ENCODE results near the gene ATXN3L. TPM values are rescaled to one million over a fixed set of nuclear protein-coding genes. Genes with fewer than 3 reads are reported as not detected.

ATXN3L gene
- total and polyA plus RNA-seq, 10 of the 15 experiments (the other 5 are each of a cell fraction or from before 2014, with no cell fraction given), result not detected

GRCh38 chrX:13295841-13296240 lies 24.0 kb downstream of the ATXN3L start:
- Histone ChIP-seq H3K27me3 (replicated peaks in 1 of 2; ENCODE audit: control insufficient read depth in 2 of 2, insufficient read depth in 2 of 2, low read length in 1 of 2) (no peaks in the 10 kb centered on the region), H3K9ac (ENCODE audit: control insufficient read depth, insufficient read depth, low read length) (no peak overlapping the region), H3K79me2 (ENCODE audit: control insufficient read depth, insufficient read depth, low read length) (no peaks in the 10 kb centered on the region), H3K4me1 (ENCODE audit: control insufficient read depth, insufficient read depth, low read length) (no peaks in the 10 kb centered on the region), H3K4me2 (ENCODE audit: control insufficient read depth, insufficient read depth) (no peak overlapping the region), H3K27ac (ENCODE audit: control insufficient read depth, insufficient read depth) (no peak overlapping the region), H3K4me3 (no peak overlapping the region), H3K36me3 (ENCODE audit: control insufficient read depth in 2 of 2, insufficient read depth in 2 of 2, low read length in 1 of 2) (no peaks in the 10 kb centered on the region), H2AFZ (ENCODE audit: control insufficient read depth, low read depth, low read length) (no peak overlapping the region), H3K9me3 (replicated peaks; ENCODE audit: control insufficient read depth, insufficient read depth, low read length) (no peaks in the 10 kb centered on the region), H4K20me1 (ENCODE audit: control insufficient read depth, insufficient read depth) (no peaks in the 10 kb centered on the region)
- ATAC-seq (no peak), FAIRE-seq (no peak), DNase-seq (ENCODE audit: low read depth, low spot score) (no peak)
- ChIA-PET POLR2A (no interaction called here), RAD21 (ENCODE audit: unreplicated experiment) (no interaction called here), CTCF (interaction anchor here (0.7 to 1.7 kb wide), 3 partner anchors 12 to 349 kb away, joined by 3 to 4 read pairs (median 4); no protein-coding TSS in a partner anchor), SMC1A (ENCODE audit: uncharacterized antibody, unreplicated experiment) (interaction anchor here (0.6 to 2.0 kb wide), 3 partner anchors 11 to 33 kb away, joined by 3 to 4 read pairs (median 3); no protein-coding TSS in a partner anchor)
- no peak for TF ChIP-seq IRF5 (IDR thresholded peaks at IDR 0.05; ENCODE audit: borderline replicate concordance)
- TF ChIP-seq HCFC1 (IDR thresholded peaks at IDR 0.05; ENCODE audit: low read length), result no peak
- no peak for TF ChIP-seq POLR2AphosphoS5 (IDR thresholded peaks at IDR 0.05; ENCODE audit: low read length)
- TF ChIP-seq MEF2B (IDR thresholded peaks at IDR 0.05; ENCODE audit: partially characterized antibody, poor library complexity, severe bottlenecking), result no peak
- WGBS (ENCODE audit: insufficient coverage, insufficient replicate concordance, low lambda C conversion rate, missing lambda C conversion rate), result 72% methylated on average over 5 of the region's 5 CpGs
- intact Hi-C loops (cut with micrococcal nuclease; ENCODE audit: unreplicated experiment), result no loop called here
- no TSS peak for BruUV-seq (replicated peaks)
- in situ Hi-C loops (cut with MboI), result no loop called here

- CTCF ChIA-PET, result no interaction called here
- POLR2A ChIA-PET, result interaction anchor here (1.1 kb wide), 1 partner anchor 9 kb away, joined by 3 read pairs; no protein-coding TSS in a partner anchor
- H3K36me3 ChIP-seq (ENCODE audit: control insufficient read depth in 2 of 2, insufficient read depth in 2 of 2, low read length in 1 of 2), result no peaks in the 10 kb centered on the region
- RAD21 ChIA-PET (ENCODE audit: unreplicated experiment), result no interaction called here
- no peak overlapping the region for H3K4me2 ChIP-seq (ENCODE audit: control insufficient read depth, insufficient read depth)
- H3K9me3 ChIP-seq (replicated peaks; ENCODE audit: control insufficient read depth, insufficient read depth, low read length), result no peaks in the 10 kb centered on the region
- in situ Hi-C loops (cut with MboI) (no loop called here), intact Hi-C loops (cut with micrococcal nuclease; ENCODE audit: unreplicated experiment) (no loop called here)
- no peaks in the 10 kb centered on the region for H4K20me1 ChIP-seq (ENCODE audit: control insufficient read depth, insufficient read depth)
- SMC1A ChIA-PET (ENCODE audit: uncharacterized antibody, unreplicated experiment), result interaction anchor here (1.0 kb wide), 1 partner anchor 53 kb away, joined by 3 read pairs; no protein-coding TSS in a partner anchor
- H3K4me1 ChIP-seq (ENCODE audit: control insufficient read depth, insufficient read depth, low read length), result no peaks in the 10 kb centered on the region
- no peak overlapping the region for H3K27ac ChIP-seq (ENCODE audit: control insufficient read depth, insufficient read depth)
- H3K27me3 ChIP-seq (replicated peaks in 1 of 2; ENCODE audit: control insufficient read depth in 2 of 2, insufficient read depth in 2 of 2, low read length in 1 of 2), result no peaks in the 10 kb centered on the region
- ATAC-seq, result no peak
- no TSS peak for BruUV-seq (replicated peaks)
- H3K9ac ChIP-seq (ENCODE audit: control insufficient read depth, insufficient read depth, low read length), result no peak overlapping the region
- no peak for FAIRE-seq
- no peak for DNase-seq (ENCODE audit: low read depth, low spot score)
- WGBS (ENCODE audit: insufficient coverage, insufficient replicate concordance, low lambda C conversion rate, missing lambda C conversion rate), result 89% methylated on average over 6 of the region's 6 CpGs
- H2AFZ ChIP-seq (ENCODE audit: control insufficient read depth, low read depth, low read length), result no peak overlapping the region
- H3K79me2 ChIP-seq (ENCODE audit: control insufficient read depth, insufficient read depth, low read length), result no peaks in the 10 kb centered on the region
- no peak overlapping the region for H3K4me3 ChIP-seq
- TF ChIP-seq ZBTB11 (CRISPR knock-in tag; IDR thresholded peaks at IDR 0.05) (no peak), KAT2A (conservative IDR thresholded peaks at IDR 0.05; ENCODE audit: control insufficient read depth, low read depth, low read length) (no peak), RBBP5 (conservative IDR thresholded peaks at IDR 0.05) (no peak), ATF2 (IDR thresholded peaks at IDR 0.05; ENCODE audit: low read length) (no peak), TAF1 (IDR thresholded peaks at IDR 0.05; ENCODE audit: borderline replicate concordance, low read depth, low read length) (no peak), MTA3 (IDR thresholded peaks at IDR 0.05; ENCODE audit: borderline replicate concordance, low read length) (no peak), SMARCA5 (IDR thresholded peaks at IDR 0.05) (no peak), CREB1 (IDR thresholded peaks at IDR 0.05; ENCODE audit: low read depth) (no peak), EZH2 (IDR thresholded peaks at IDR 0.05; ENCODE audit: borderline replicate concordance, control insufficient read depth, low read depth, low read length) (no peak)
These were observed 26.2 kb downstream of the ATXN3L start for GRCh38 chrX:13293700-13294099.
